GM12801 (cell line): ENCODE results near the gene SUSD4.

Experiments
- TF ChIP-seq, protein P1 (sequence below): IDR thresholded peaks from one replicate; pipeline ENCODE4 v1.5.1; 2011; ENCODE audit warnings: control low read depth; ENCODE audit not compliant: insufficient read length; ENCODE audit errors: extremely low read depth

SUSD4 gene

DNA sequence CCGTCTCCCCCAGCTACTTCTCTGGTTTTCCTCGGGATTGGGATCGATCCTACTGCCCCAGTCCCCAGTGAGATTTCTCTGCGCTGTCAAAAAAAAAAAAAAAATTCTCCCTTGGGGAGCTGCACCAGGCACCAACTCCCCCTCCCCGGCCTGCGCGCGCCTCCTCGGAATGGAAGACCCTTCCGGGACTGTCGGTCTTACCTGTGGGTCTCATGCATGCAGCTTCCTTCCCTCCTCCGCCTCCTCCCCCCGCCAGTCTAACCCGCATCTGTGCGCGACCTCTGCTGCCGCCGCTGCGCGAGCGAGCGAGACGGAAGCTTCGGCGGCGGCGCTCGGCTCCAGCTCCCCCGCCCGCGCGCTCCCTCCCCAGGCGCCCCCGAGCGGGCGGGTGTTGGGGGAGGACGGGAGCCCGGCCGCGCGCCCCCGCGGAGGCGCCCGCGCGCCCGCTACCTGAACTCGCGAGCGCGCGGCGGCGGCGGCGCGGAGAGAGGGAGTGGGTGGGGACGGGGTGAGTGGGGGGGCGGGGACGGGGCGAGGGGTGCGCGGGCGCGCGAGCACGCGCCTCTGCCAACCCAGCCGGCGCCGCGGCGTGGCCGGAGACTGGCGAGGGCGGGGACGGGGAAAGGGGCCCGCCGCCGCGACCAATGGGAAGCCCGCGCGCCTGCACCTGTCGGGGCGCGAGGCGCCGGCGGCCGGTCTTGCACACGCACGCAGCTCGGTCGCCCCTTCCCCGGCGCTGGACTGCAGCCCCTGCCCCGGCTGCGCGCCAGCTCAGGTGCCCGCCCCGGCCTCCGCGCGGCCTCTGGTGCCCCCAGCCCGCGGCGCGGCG is at the start of gene SUSD4:
Gene SUSD4 (minus strand): TSS at position 321 of the 829 bp plus-strand sequence. CDS start 751 bp downstream, outside the sequence.
- TF ChIP-seq, protein P1, sequence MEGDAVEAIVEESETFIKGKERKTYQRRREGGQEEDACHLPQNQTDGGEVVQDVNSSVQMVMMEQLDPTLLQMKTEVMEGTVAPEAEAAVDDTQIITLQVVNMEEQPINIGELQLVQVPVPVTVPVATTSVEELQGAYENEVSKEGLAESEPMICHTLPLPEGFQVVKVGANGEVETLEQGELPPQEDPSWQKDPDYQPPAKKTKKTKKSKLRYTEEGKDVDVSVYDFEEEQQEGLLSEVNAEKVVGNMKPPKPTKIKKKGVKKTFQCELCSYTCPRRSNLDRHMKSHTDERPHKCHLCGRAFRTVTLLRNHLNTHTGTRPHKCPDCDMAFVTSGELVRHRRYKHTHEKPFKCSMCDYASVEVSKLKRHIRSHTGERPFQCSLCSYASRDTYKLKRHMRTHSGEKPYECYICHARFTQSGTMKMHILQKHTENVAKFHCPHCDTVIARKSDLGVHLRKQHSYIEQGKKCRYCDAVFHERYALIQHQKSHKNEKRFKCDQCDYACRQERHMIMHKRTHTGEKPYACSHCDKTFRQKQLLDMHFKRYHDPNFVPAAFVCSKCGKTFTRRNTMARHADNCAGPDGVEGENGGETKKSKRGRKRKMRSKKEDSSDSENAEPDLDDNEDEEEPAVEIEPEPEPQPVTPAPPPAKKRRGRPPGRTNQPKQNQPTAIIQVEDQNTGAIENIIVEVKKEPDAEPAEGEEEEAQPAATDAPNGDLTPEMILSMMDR = no peak

GRCh38 chr1:223413216-223413615 is 49.2 kb upstream of the SUSD4 start:
- TF ChIP-seq, protein P1 = no peak

DNA sequence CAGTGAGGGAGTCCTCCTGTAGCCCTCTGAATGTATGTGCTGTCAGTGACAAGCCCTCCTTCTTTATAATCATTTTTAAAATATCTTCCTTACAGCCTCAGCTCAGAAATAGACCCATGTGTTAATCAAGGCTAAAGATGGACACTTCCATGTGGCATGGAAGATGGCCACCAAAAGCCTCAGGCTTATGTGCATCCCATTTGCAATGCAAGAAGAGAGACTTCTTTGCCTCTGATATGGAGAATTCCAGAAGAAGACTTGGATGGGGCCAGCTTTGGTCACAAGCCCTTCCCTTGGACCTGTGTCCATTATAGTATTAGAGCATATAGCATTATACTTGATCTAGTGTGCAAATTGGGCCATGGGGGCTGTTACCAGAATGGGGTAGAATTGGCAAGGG is 47.7 kb upstream of the SUSD4 start:
- TF ChIP-seq, protein P1 = no peak

GRCh38 chr1:223411309-223411708 is 47.3 kb upstream of the SUSD4 start:
- TF ChIP-seq, protein P1 = no peak

DNA sequence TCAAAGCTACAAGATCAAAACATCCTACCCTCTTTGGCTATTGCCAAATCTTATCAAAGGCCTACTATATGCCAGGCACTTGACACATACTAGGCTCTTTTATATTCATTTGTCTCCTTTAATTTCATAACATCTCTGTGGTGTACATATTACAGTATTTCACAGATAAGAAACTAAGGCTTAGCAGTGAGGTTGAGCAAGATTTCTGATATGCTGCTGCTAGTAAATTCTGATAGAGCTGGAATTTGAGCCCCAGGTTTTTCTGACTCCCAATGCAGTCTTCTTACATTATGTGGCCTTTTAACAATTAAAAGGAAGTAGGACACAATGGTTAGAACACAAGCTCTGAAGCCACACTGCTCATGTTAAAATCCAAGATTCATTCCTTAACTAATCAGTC is 46.1 kb upstream of the SUSD4 start:
- TF ChIP-seq, protein P1 = no peak

DNA sequence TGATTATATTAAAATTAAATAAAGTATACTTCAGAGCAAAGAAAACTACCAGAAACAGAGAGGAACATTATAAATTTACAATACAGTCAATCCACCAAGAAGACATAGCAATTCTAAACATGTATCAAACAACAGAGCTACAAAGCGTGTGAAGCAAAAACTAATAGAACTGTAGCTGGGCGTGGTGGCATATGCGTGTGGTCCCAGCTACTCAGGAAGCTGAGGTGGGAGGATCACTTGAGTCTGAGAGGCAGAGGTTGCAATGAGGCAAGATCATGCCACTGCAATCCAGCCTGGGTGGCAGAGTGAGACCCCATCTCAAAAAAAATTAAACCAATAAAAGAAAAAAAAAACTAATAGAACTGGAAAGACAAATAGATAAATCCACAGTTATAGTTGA is 41.5 kb upstream of the SUSD4 start:
- TF ChIP-seq, protein P1 = no peak

- TF ChIP-seq, protein P1 = no peak
Observed at GRCh38 chr1:223403184-223403815, 39.3 kb upstream of the SUSD4 start.
